IMR-90 (cell line): ENCODE measurements around the gene SPDYE2.
"Not testable (repeated sequence)": the region's sequence is repeated elsewhere in the genome, so short reads cannot be mapped to it uniquely, and the experiment has no call there.

Source experiments
- BHLHE40 ChIP-seq: fragments of 150-350 bp; IDR thresholded peaks from 2 replicates; pipeline ENCODE4 v1.6.1; 2016; ENCODE audit warnings: mild to moderate bottlenecking, low read depth, low read length
- CEBPB ChIP-seq: IDR thresholded peaks from 2 replicates; pipeline ENCODE4 v1.6.1; 2012; ENCODE audit warnings: low read depth, low read length, improper control_type of control experiment
- CHD1 ChIP-seq: IDR thresholded peaks from 2 replicates; pipeline ENCODE4 v1.6.1; 2012; ENCODE audit warnings: low read depth, low read length, improper control_type of control experiment
- MAFK ChIP-seq: IDR thresholded peaks from 2 replicates; pipeline ENCODE4 v1.6.1; 2012; ENCODE audit warnings: low read depth, low read length, improper control_type of control experiment
- MAZ ChIP-seq: IDR thresholded peaks from 2 replicates; pipeline ENCODE4 v1.6.1; 2012; ENCODE audit warnings: low read depth, mild to moderate bottlenecking, low read length, improper control_type of control experiment, moderate library complexity, borderline replicate concordance
- MXI1 ChIP-seq: IDR thresholded peaks from 2 replicates; pipeline ENCODE4 v1.6.1; 2012; ENCODE audit warnings: low read depth, mild to moderate bottlenecking, low read length, moderate library complexity, borderline replicate concordance
- POLR2A ChIP-seq: IDR thresholded peaks from 2 replicates; pipeline ENCODE4 v1.6.1; 2012; ENCODE audit warnings: mild to moderate bottlenecking, low read depth, low read length
- RAD21 ChIP-seq: IDR thresholded peaks from 2 replicates; pipeline ENCODE4 v1.6.1; 2012; ENCODE audit warnings: low read length, improper control_type of control experiment
- RCOR1 ChIP-seq: IDR thresholded peaks from 2 replicates; pipeline ENCODE4 v1.6.1; 2012; ENCODE audit warnings: mild to moderate bottlenecking, low read length, improper control_type of control experiment; ENCODE audit not compliant: insufficient replicate concordance
- RFX5 ChIP-seq: IDR thresholded peaks from 2 replicates; pipeline ENCODE4 v1.8.0; 2012; ENCODE audit warnings: low read depth, mild to moderate bottlenecking, low read length, moderate library complexity
- SMC3 ChIP-seq: fragments of 150-350 bp; IDR thresholded peaks from 2 replicates; pipeline ENCODE4 v1.6.1; 2016; ENCODE audit warnings: low read depth, mild to moderate bottlenecking, antibody characterized with exemption, low read length, moderate library complexity
- TF ChIP-seq, protein P1 (sequence below): conservative IDR thresholded peaks from 2 replicates; pipeline ENCODE4 v1.5.1; 2012; ENCODE audit warnings: mild to moderate bottlenecking, low read depth, low read length, improper control_type of control experiment
- TF ChIP-seq, protein P2 (sequence below): fragments of 150-350 bp; IDR thresholded peaks from 2 replicates; pipeline ENCODE4 v1.6.1; 2016; ENCODE audit warnings: low read depth, mild to moderate bottlenecking, low read length, moderate library complexity, borderline replicate concordance

DNA sequence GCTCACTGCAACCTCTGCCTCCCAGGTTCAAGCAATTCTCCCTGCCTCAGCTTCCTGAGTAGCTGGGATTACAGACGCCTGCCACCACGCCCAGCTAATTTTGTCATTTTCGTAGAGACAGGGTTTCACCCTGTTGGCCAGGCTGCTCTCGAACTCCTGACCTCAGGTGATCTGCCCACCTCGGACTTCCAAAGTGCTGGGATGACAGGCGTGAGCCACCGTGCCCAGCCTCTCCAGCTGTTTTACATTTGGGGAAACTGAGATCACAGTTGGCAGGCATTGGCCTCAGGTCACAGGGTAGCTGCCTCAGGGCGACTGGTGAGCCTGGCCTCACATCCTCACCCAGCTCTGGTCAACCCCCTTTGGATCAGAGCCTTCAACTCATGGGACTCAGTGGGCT, 40.5 kb upstream of the SPDYE2 start:
- not testable (repeated sequence) for TF ChIP-seq POLR2A, RFX5, CEBPB, MXI1, RCOR1, SMC3, CHD1, BHLHE40, MAFK, RAD21, MAZ
- TF ChIP-seq, protein P1, sequence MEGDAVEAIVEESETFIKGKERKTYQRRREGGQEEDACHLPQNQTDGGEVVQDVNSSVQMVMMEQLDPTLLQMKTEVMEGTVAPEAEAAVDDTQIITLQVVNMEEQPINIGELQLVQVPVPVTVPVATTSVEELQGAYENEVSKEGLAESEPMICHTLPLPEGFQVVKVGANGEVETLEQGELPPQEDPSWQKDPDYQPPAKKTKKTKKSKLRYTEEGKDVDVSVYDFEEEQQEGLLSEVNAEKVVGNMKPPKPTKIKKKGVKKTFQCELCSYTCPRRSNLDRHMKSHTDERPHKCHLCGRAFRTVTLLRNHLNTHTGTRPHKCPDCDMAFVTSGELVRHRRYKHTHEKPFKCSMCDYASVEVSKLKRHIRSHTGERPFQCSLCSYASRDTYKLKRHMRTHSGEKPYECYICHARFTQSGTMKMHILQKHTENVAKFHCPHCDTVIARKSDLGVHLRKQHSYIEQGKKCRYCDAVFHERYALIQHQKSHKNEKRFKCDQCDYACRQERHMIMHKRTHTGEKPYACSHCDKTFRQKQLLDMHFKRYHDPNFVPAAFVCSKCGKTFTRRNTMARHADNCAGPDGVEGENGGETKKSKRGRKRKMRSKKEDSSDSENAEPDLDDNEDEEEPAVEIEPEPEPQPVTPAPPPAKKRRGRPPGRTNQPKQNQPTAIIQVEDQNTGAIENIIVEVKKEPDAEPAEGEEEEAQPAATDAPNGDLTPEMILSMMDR = not testable (repeated sequence)
- TF ChIP-seq, protein P2, sequence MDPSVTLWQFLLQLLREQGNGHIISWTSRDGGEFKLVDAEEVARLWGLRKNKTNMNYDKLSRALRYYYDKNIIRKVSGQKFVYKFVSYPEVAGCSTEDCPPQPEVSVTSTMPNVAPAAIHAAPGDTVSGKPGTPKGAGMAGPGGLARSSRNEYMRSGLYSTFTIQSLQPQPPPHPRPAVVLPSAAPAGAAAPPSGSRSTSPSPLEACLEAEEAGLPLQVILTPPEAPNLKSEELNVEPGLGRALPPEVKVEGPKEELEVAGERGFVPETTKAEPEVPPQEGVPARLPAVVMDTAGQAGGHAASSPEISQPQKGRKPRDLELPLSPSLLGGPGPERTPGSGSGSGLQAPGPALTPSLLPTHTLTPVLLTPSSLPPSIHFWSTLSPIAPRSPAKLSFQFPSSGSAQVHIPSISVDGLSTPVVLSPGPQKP = not testable (repeated sequence)
